ENCODE data around the gene SLC25A21. TPM values are rescaled to one million over a fixed set of nuclear protein-coding genes. Genes with fewer than 3 reads are reported as not detected.

Gene SLC25A21
- total RNA-seq, 1 experiment from 2014 or later = 7.1 TPM

- H4K91ac ChIP-seq (ENCODE audit: insufficient read length, low read depth, low read length) = no peak overlapping the region
- H4K8ac ChIP-seq (replicated peaks; ENCODE audit: insufficient read length, low read depth, low read length) = no peak overlapping the region
- H3K9me3 ChIP-seq (ENCODE audit: control insufficient read depth, low read depth, low read length) = no peaks in the 10 kb centered on the region
- H2BK5ac ChIP-seq (ENCODE audit: insufficient read length, low read length) = no peak overlapping the region
- H3K27me3 ChIP-seq (ENCODE audit: insufficient read depth, low read length) = no peaks in the 10 kb centered on the region
- no peaks in the 10 kb centered on the region for H3K79me2 ChIP-seq (ENCODE audit: insufficient read depth, low read length)
- H3K4ac ChIP-seq (ENCODE audit: low read depth, low read length) = no peak overlapping the region
- no peak overlapping the region for H3K9ac ChIP-seq (ENCODE audit: extremely low read depth, insufficient read length, low read length)
- Mint-ChIP-seq H3K9me3 (peaks cover 0 to 3% of the 10 kb centered on the region in 2 experiments; a peak in 2 of 5 replicates), H3K27me3 (ENCODE audit: low read depth) (no peaks in the 10 kb centered on the region), H3K4me1 (peaks cover 0 to 3% of the 10 kb centered on the region in 2 experiments; a peak in 2 of 4 replicates), H3K36me3 (ENCODE audit: insufficient read depth in 1 of 3, low read depth in 3 of 3) (no peaks in the 10 kb centered on the region), H3K4me3 (no peak overlapping the region), H3K27ac (no peak overlapping the region; a peak in 1 of 7 replicates)
- no peak overlapping the region for H3K18ac ChIP-seq (ENCODE audit: insufficient read length, low read depth, low read length)
- H3K23me2 ChIP-seq (ENCODE audit: insufficient read length, low read depth, low read length, poor library complexity, severe bottlenecking) = no peaks in the 10 kb centered on the region
- H3K14ac ChIP-seq (ENCODE audit: insufficient read depth, low read length) = no peak overlapping the region
- no peak overlapping the region for H2BK15ac ChIP-seq (ENCODE audit: low read depth, low read length)
- H2BK120ac ChIP-seq (ENCODE audit: low read depth, low read length, poor library complexity, severe bottlenecking) = no peak overlapping the region
- H3K4me1 ChIP-seq (ENCODE audit: insufficient read depth, low read length) = no peaks in the 10 kb centered on the region
- H2BK12ac ChIP-seq (ENCODE audit: insufficient read length, low read depth, low read length) = no peak overlapping the region
- no peaks in the 10 kb centered on the region for H3K79me1 ChIP-seq (ENCODE audit: insufficient read depth, low read depth, low read length, poor library complexity, severe bottlenecking)
- H4K20me1 ChIP-seq (ENCODE audit: control insufficient read depth, insufficient read depth, insufficient read length) = no peaks in the 10 kb centered on the region
- no peak overlapping the region for H3K27ac ChIP-seq (ENCODE audit: insufficient read length, low read depth, low read length)
- TF ChIP-seq CTCF (conservative IDR thresholded peaks at IDR 0.05) = no peak
- H3K56ac ChIP-seq (ENCODE audit: insufficient read length, low read depth, low read length) = no peak overlapping the region
- no peak for DNase-seq
- H2AK5ac ChIP-seq (ENCODE audit: insufficient read length, low read length) = no peak overlapping the region
- no peak overlapping the region for H3T11ph ChIP-seq (ENCODE audit: low read length)
- H3K4me2 ChIP-seq (ENCODE audit: insufficient read depth, insufficient read length, low read length) = no peak overlapping the region
- whole genome bisulfite sequencing (ENCODE audit: extremely low coverage, insufficient read length, low lambda C conversion rate) = no CpG with 5 or more reads among the region's 4 CpGs
- H4K5ac ChIP-seq (ENCODE audit: insufficient read length, low read depth, low read length) = no peak overlapping the region
- no peak overlapping the region for H2BK20ac ChIP-seq (ENCODE audit: low read depth, low read length, poor library complexity, severe bottlenecking)
- H3K23ac ChIP-seq (ENCODE audit: insufficient read length, low read depth, low read length) = no peak overlapping the region
- no peak overlapping the region for H2AFZ ChIP-seq (ENCODE audit: low read length)
These were observed 7.6 kb upstream of the SLC25A21 start for GRCh38 chr14:37179896-37180502.

All from H9 (cell line).